Suprapubic skin (tissue), 4 donors: ENCODE measurements around the gene RFX3. TPM values are rescaled to one million over a fixed set of nuclear protein-coding genes. Genes with fewer than 3 reads are reported as not detected.

Experiments
- DNase-seq, 2 donors: peaks; one replicate each; pipeline ENCODE4 v3.0.0-alpha.2; 2019; ENCODE audit warnings: low spot score in 2 of 2
- H3K27ac ChIP-seq: fragments of 200-600 bp; sonication (generic); one replicate; pipeline ENCODE4 v1.5.1; 2019
- H3K27me3 ChIP-seq: fragments of 200-600 bp; sonication (generic); one replicate; pipeline ENCODE4 v1.5.1; 2019
- H3K36me3 ChIP-seq: fragments of 200-600 bp; sonication (generic); one replicate; pipeline ENCODE4 v1.5.1; 2019
- H3K4me1 ChIP-seq: fragments of 200-600 bp; sonication (generic); one replicate; pipeline ENCODE4 v1.5.1; 2019
- H3K4me3 ChIP-seq: fragments of 200-600 bp; sonication (generic); one replicate; pipeline ENCODE4 v1.5.1; 2019; ENCODE audit warnings: mild to moderate bottlenecking
- H3K9me3 ChIP-seq: fragments of 200-600 bp; sonication (generic); one replicate; pipeline ENCODE4 v1.5.1; 2019
- EP300 ChIP-seq: sonication (generic); formaldehyde crosslinking; IDR thresholded peaks from one replicate; pipeline ENCODE4 v1.6.1; 2017; ENCODE audit warnings: antibody characterized with exemption
- POLR2A ChIP-seq, 2 donors: fragments of 450-650 bp; IDR thresholded peaks; one replicate each; pipeline ENCODE4 v1.6.1; 2017; ENCODE audit warnings: antibody characterized with exemption in 2 of 2, mild to moderate bottlenecking in 2 of 2, moderate library complexity in 2 of 2
- POLR2AphosphoS5 ChIP-seq, 3 donors: sonication (generic); formaldehyde crosslinking; IDR thresholded peaks; one replicate each; pipeline ENCODE4 v1.6.1; 2017; ENCODE audit warnings: antibody characterized with exemption in 3 of 3
- WGBS: methylation state at CpG from one replicate; pipeline ENCODE4 v1.1.5; 2018; 5-methylcytosine and 5-hydroxymethylcytosine counted together
- total RNA-seq, 4 donors: library from RNA; depleted of rRNA; stranded (reverse); fragments of >200 nt; gene quantifications; one replicate each; pipeline ENCODE4 v1.1.0, GENCODE V29; 2016
- TF ChIP-seq, protein P1 (sequence below), 2 donors: fragments of 200-600 bp in 1 of 2; fragments of 450-650 bp in 1 of 2; sonication (generic) in 1 of 2; IDR thresholded peaks; one replicate each; pipeline ENCODE4 v1.5.1; 2016 to 2019; ENCODE audit warnings: antibody characterized with exemption in 2 of 2, mild to moderate bottlenecking in 1 of 2, moderate library complexity in 1 of 2

RFX3 gene
- total RNA-seq, 4 donors from 2014 or later, result 7.7 to 23.5 (median 9.4) TPM

GRCh38 chr9:3409453-3409852, 116.3 kb downstream of the RFX3 start:
- WGBS, result 94% methylated on average over 1 of the region's 1 CpG
- no peaks in the 10 kb centered on the region for H3K27me3 ChIP-seq
- DNase-seq, result no peak
- H3K4me3 ChIP-seq, result no peak overlapping the region
- H3K36me3 ChIP-seq, result no peaks in the 10 kb centered on the region
- H3K9me3 ChIP-seq, result no peaks in the 10 kb centered on the region
- no peaks in the 10 kb centered on the region for H3K4me1 ChIP-seq
- TF ChIP-seq POLR2AphosphoS5 (IDR thresholded peaks at IDR 0.05) (no peak), EP300 (no peak), POLR2A (IDR thresholded peaks at IDR 0.05) (no peak)
- TF ChIP-seq, protein P1, sequence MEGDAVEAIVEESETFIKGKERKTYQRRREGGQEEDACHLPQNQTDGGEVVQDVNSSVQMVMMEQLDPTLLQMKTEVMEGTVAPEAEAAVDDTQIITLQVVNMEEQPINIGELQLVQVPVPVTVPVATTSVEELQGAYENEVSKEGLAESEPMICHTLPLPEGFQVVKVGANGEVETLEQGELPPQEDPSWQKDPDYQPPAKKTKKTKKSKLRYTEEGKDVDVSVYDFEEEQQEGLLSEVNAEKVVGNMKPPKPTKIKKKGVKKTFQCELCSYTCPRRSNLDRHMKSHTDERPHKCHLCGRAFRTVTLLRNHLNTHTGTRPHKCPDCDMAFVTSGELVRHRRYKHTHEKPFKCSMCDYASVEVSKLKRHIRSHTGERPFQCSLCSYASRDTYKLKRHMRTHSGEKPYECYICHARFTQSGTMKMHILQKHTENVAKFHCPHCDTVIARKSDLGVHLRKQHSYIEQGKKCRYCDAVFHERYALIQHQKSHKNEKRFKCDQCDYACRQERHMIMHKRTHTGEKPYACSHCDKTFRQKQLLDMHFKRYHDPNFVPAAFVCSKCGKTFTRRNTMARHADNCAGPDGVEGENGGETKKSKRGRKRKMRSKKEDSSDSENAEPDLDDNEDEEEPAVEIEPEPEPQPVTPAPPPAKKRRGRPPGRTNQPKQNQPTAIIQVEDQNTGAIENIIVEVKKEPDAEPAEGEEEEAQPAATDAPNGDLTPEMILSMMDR (IDR thresholded peaks at IDR 0.05), result no peak
- no peak overlapping the region for H3K27ac ChIP-seq

DNA sequence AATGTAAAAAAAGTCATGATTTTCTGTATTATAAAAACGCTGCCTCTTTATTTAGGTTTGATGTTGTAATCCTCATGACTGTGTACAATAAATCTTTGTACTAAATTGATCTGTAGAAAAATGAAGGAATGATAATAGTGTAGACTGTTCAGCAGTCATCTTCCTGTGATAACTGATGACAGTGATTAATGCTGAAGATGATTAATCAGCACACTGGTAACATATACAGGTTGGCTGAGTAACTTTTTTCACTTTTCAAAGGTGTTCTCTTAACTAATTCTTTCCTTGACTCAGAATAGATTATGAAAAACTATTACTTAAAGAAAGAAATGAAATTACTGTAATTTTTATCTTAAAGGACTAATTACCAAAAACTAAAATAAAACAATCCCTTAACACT, 122.5 kb downstream of the RFX3 start:
- Histone ChIP-seq H3K4me3 (no peak overlapping the region), H3K27me3 (no peaks in the 10 kb centered on the region), H3K9me3 (no peaks in the 10 kb centered on the region), H3K36me3 (no peaks in the 10 kb centered on the region), H3K4me1 (peaks cover 12% of the 10 kb centered on the region), H3K27ac (no peak overlapping the region)
- 57% methylated on average over 1 of the region's 1 CpG for WGBS
- no peak for DNase-seq
- TF ChIP-seq POLR2AphosphoS5 (IDR thresholded peaks at IDR 0.05), result no peak
- TF ChIP-seq EP300, result no peak
- TF ChIP-seq, protein P1 (IDR thresholded peaks at IDR 0.05), result no peak
- no peak for TF ChIP-seq POLR2A (IDR thresholded peaks at IDR 0.05)

- Histone ChIP-seq H3K9me3 (no peaks in the 10 kb centered on the region), H3K4me3 (no peak overlapping the region), H3K27ac (no peak overlapping the region), H3K4me1 (peaks cover 12% of the 10 kb centered on the region), H3K36me3 (no peaks in the 10 kb centered on the region), H3K27me3 (no peaks in the 10 kb centered on the region)
- 51% methylated on average over 7 of the region's 7 CpGs for WGBS
- DNase-seq, result no peak
- no peak for TF ChIP-seq EP300
- no peak for TF ChIP-seq POLR2A (IDR thresholded peaks at IDR 0.05)
- TF ChIP-seq POLR2AphosphoS5 (IDR thresholded peaks at IDR 0.05), result no peak
- TF ChIP-seq, protein P1 (IDR thresholded peaks at IDR 0.05), result no peak
These were observed 124.4 kb downstream of the RFX3 start for GRCh38 chr9:3401221-3401954.

DNA sequence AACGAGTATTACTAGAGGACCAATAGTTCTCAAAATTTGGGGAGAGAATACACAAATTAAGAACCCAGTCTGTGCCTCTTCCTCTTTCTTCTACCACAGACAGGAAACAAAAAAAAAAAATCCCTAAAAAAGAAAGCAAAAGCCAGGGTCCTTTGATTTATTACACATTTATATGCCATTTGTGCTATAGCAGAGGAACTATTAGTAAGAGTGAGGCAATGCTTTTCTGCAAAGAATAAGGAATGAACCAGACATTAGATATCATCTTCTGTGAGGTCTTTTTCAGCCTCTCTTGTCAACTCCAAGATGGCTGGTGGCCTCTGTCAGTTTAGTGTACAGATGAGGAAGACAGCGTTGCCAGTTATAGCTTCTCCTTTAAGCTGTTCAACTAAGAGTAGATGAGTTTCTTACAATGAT, 127.6 kb downstream of the RFX3 start:
- DNase-seq, result no peak
- H3K27me3 ChIP-seq, result no peaks in the 10 kb centered on the region
- H3K36me3 ChIP-seq, result peaks cover 10% of the 10 kb centered on the region
- H3K4me1 ChIP-seq, result peaks cover 12% of the 10 kb centered on the region
- H3K9me3 ChIP-seq, result no peaks in the 10 kb centered on the region
- H3K4me3 ChIP-seq, result no peak overlapping the region
- 90% methylated on average over 2 of the region's 2 CpGs for WGBS
- H3K27ac ChIP-seq, result no peak overlapping the region
- TF ChIP-seq POLR2AphosphoS5 (IDR thresholded peaks at IDR 0.05) (no peak), POLR2A (IDR thresholded peaks at IDR 0.05) (no peak), EP300 (no peak)
- TF ChIP-seq, protein P1 (IDR thresholded peaks at IDR 0.05), result no peak

DNA sequence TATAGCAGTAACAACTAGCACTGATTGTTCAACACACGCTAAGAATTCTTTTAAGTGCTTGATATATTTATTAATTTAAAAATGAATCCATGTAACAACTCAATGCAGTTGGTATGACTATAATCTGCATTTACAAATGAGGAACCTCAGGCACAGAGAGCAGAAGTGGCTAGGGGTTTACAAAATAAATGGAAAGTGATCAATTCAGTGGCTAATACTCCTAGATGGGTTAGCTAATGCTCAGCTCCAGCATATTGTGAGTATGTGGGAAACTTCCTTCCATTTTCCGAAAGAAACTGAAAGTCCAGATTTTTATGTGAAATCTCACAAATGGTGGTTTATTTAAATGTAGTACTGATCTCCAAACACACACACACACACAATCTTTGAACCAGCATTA, 128.0 kb downstream of the RFX3 start:
- TF ChIP-seq POLR2A (IDR thresholded peaks at IDR 0.05) (no peak), EP300 (no peak), POLR2AphosphoS5 (IDR thresholded peaks at IDR 0.05) (no peak)
- TF ChIP-seq, protein P1 (IDR thresholded peaks at IDR 0.05), result no peak
- no peak for DNase-seq
- Histone ChIP-seq H3K27ac (no peak overlapping the region), H3K27me3 (no peaks in the 10 kb centered on the region), H3K36me3 (peaks cover 10% of the 10 kb centered on the region), H3K9me3 (no peaks in the 10 kb centered on the region), H3K4me3 (no peak overlapping the region), H3K4me1 (peaks cover 12% of the 10 kb centered on the region)
- WGBS, result 89% methylated on average over 2 of the region's 2 CpGs
